Vagina (tissue), 2 donors: ENCODE data around the gene PIP5K1B. TPM values are rescaled to one million over a fixed set of nuclear protein-coding genes. Genes with fewer than 3 reads are reported as not detected.

Experiments used
- DNase-seq, 2 donors: peaks; one replicate each; pipeline ENCODE4 v3.0.0-alpha.2; 2017; ENCODE audit errors: extremely low spot score in 2 of 2
- H3K27ac ChIP-seq: fragments of 200-600 bp; sonication (generic); one replicate; pipeline ENCODE4 v1.5.1; 2019
- H3K27me3 ChIP-seq: fragments of 200-600 bp; sonication (generic); one replicate; pipeline ENCODE4 v1.5.1; 2019
- H3K36me3 ChIP-seq, 2 donors: fragments of 200-600 bp; sonication (generic); one replicate each; pipeline ENCODE4 v1.5.1; 2017 to 2019
- H3K4me1 ChIP-seq: fragments of 200-600 bp; sonication (generic); one replicate; pipeline ENCODE4 v1.5.1; 2019
- H3K4me3 ChIP-seq, 2 donors: fragments of 200-600 bp; sonication (generic); 1 replicate in 1 of 2; 2 replicates in 1 of 2; pipeline ENCODE4 v1.5.1; 2016 to 2019
- H3K9me3 ChIP-seq: fragments of 200-600 bp; sonication (generic); one replicate; pipeline ENCODE4 v1.5.1; 2019
- POLR2A ChIP-seq, 2 donors: fragments of 450-650 bp; IDR thresholded peaks; one replicate each; pipeline ENCODE4 v1.6.1; 2017; ENCODE audit warnings: antibody characterized with exemption in 2 of 2, mild to moderate bottlenecking in 2 of 2, moderate library complexity in 2 of 2
- POLR2AphosphoS5 ChIP-seq, 2 donors: sonication (generic); formaldehyde crosslinking; IDR thresholded peaks; one replicate each; pipeline ENCODE4 v1.9.0; 2017; ENCODE audit warnings: antibody characterized with exemption in 2 of 2, mild to moderate bottlenecking in 2 of 2, low read depth in 1 of 2; ENCODE audit not compliant: insufficient read depth in 1 of 2
- intact Hi-C: fragments of 100-400 bp; cut with DNase I; formaldehyde crosslinking; loops from one replicate; pipeline ENCODE4 v1.15.1; 2023
- total RNA-seq: library from RNA; depleted of rRNA; stranded (reverse); fragments of >200 nt; gene quantifications from one replicate; pipeline ENCODE4 v1.2.3, GENCODE V29; 2016
- TF ChIP-seq, protein P1 (sequence below), 3 experiments: fragments of 450-650 bp in 2 of 3; fragments of 200-600 bp in 1 of 3; sonication (generic) in 1 of 3; IDR thresholded peaks; one replicate each; pipeline ENCODE4 v1.5.1; 2017 to 2019; ENCODE audit warnings: antibody characterized with exemption in 3 of 3, mild to moderate bottlenecking in 2 of 3, moderate library complexity in 2 of 3

The PIP5K1B gene
- total RNA-seq, 1 donor from 2014 or later = 2.9 TPM

DNA sequence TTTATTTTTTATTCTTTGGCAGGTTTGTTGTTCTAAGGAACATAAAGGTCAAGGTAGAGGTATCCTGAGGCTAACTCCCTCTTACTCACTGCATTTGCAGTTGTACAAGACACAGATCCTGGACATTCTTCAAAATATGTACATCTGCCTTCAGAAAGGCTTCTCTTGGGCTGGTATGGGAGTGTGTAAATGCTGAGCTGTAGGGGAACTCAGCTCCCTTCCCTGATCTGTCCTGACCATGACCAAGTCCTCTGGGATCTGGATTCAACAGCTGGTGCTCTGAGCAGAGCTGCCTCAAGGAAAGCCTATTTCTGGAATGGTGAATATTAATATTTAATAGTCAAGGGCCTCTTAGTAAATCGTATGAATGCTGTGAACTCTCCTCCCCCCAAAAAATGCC is 191.4 kb downstream of the PIP5K1B start:
- no peaks in the 10 kb centered on the region for H3K36me3 ChIP-seq
- H3K4me3 ChIP-seq = no peak overlapping the region
- no peaks in the 10 kb centered on the region for H3K27me3 ChIP-seq
- H3K27ac ChIP-seq = no peak overlapping the region
- intact Hi-C loops = no loop called here
- H3K9me3 ChIP-seq = no peaks in the 10 kb centered on the region
- H3K4me1 ChIP-seq = peaks cover 10% of the 10 kb centered on the region
- no peak for TF ChIP-seq POLR2AphosphoS5 (IDR thresholded peaks at IDR 0.05; ENCODE audit: insufficient read depth in 1 of 2, low read depth in 1 of 2)
- TF ChIP-seq, protein P1, sequence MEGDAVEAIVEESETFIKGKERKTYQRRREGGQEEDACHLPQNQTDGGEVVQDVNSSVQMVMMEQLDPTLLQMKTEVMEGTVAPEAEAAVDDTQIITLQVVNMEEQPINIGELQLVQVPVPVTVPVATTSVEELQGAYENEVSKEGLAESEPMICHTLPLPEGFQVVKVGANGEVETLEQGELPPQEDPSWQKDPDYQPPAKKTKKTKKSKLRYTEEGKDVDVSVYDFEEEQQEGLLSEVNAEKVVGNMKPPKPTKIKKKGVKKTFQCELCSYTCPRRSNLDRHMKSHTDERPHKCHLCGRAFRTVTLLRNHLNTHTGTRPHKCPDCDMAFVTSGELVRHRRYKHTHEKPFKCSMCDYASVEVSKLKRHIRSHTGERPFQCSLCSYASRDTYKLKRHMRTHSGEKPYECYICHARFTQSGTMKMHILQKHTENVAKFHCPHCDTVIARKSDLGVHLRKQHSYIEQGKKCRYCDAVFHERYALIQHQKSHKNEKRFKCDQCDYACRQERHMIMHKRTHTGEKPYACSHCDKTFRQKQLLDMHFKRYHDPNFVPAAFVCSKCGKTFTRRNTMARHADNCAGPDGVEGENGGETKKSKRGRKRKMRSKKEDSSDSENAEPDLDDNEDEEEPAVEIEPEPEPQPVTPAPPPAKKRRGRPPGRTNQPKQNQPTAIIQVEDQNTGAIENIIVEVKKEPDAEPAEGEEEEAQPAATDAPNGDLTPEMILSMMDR (IDR thresholded peaks at IDR 0.05) = no peak
- TF ChIP-seq POLR2A (IDR thresholded peaks at IDR 0.05) = no peak
- DNase-seq = no peak

DNA sequence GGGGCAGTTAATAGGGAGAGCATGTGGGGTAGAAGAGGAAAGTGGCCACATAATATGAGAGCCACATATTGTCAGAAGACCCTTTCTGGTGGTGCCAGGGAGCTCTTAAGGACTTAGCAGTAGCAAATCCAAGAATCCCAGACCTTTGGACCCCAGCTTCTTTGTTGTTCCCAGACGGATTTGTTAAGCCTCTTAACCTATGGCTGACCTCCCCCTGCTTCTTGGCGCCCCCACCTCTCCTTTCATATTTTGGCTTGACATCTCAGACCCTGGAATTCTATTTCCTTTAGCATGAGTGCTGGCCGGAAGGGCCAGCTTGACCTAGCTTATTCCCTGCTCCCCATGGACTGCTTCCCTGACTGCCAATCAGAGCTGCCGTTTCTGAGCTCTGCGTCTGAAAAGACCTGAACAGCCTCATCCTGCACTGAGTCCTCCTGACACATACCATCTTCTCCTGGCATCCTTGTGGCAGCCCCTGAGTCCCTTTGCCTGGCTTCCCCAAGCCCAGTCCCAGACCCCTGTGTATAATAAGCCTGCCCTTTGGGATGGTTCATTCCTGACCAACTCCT is 192.6 kb downstream of the PIP5K1B start:
- no peak overlapping the region for H3K27ac ChIP-seq
- intact Hi-C loops = no loop called here
- no peaks in the 10 kb centered on the region for H3K9me3 ChIP-seq

DNA sequence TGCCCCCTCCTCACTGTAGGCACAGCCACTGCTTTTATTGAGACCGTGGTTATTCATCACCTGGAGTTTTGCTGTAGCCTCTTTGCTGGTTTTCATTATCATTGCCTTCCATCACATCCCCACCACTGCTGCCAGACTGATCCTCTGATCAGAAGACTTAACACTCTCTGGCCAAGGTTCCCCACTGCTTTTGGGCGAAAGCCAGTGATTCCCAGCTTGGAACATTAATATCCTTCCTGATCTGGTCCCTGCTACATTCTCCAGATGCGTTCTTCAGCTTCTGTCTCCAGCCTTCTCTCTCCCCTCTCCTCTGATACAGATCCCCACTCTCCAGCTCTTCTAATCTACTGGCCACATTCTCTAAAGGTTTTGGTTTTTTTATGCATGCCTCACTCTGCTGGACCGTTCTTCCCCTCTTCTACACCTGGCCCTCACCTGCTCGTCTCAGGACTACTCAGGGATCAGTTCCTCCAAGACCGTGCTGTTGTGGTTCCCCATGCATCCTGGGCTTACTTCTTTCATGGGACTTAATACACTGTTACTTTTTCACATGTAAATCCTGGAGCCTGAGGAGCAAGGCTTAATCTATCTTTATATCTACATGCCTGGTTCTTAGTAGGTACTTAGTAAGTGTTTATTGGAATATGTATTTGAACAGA is 193.9 kb downstream of the PIP5K1B start:
- Histone ChIP-seq H3K9me3 (no peaks in the 10 kb centered on the region), H3K27me3 (no peaks in the 10 kb centered on the region), H3K27ac (no peak overlapping the region), H3K4me1 (peaks cover 10% of the 10 kb centered on the region), H3K36me3 (no peaks in the 10 kb centered on the region), H3K4me3 (no peak overlapping the region)
- TF ChIP-seq, protein P1 (IDR thresholded peaks at IDR 0.05) = no peak
- TF ChIP-seq POLR2AphosphoS5 (IDR thresholded peaks at IDR 0.05; ENCODE audit: insufficient read depth in 1 of 2, low read depth in 1 of 2) (no peak), POLR2A (IDR thresholded peaks at IDR 0.05) (no peak)
- intact Hi-C loops = no loop called here
- DNase-seq = no peak

More for the DNA sequence above, 192.6 kb downstream of the PIP5K1B start:
- no peak for DNase-seq
- no peaks in the 10 kb centered on the region for H3K27me3 ChIP-seq
- no peaks in the 10 kb centered on the region for H3K36me3 ChIP-seq
- peaks cover 10% of the 10 kb centered on the region for H3K4me1 ChIP-seq
- no peak overlapping the region for H3K4me3 ChIP-seq
- TF ChIP-seq POLR2A (IDR thresholded peaks at IDR 0.05) = no peak
- TF ChIP-seq, protein P1 (IDR thresholded peaks at IDR 0.05) = no peak
- no peak for TF ChIP-seq POLR2AphosphoS5 (IDR thresholded peaks at IDR 0.05; ENCODE audit: insufficient read depth in 1 of 2, low read depth in 1 of 2)

DNA sequence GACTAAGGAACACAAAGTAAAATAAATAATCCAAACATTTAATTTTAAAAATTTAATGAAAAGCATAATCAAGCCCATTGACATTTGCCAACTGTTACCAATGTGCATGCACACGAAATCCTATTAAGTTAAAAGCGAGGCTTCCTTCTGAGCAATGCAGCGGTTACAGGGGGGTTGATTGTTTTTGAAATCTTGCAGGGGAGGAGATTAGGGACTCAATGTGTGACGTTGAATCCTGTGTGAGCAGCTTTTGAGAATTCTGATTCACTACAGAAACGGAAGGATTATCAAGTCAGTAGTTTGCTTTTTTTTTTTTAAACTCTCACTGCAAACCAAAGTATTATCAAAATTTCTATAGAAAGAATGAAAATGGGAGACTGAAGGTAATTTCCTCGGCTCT is 199.4 kb downstream of the PIP5K1B start:
- no peaks in the 10 kb centered on the region for H3K4me1 ChIP-seq
- H3K36me3 ChIP-seq = no peaks in the 10 kb centered on the region
- intact Hi-C loops = no loop called here
- no peaks in the 10 kb centered on the region for H3K9me3 ChIP-seq
- no peak for DNase-seq
- H3K4me3 ChIP-seq = no peak overlapping the region
- TF ChIP-seq, protein P1 (IDR thresholded peaks at IDR 0.05) = no peak
- TF ChIP-seq POLR2A (IDR thresholded peaks at IDR 0.05) (no peak), POLR2AphosphoS5 (IDR thresholded peaks at IDR 0.05; ENCODE audit: insufficient read depth in 1 of 2, low read depth in 1 of 2) (no peak)
- no peaks in the 10 kb centered on the region for H3K27me3 ChIP-seq
- no peak overlapping the region for H3K27ac ChIP-seq

DNA sequence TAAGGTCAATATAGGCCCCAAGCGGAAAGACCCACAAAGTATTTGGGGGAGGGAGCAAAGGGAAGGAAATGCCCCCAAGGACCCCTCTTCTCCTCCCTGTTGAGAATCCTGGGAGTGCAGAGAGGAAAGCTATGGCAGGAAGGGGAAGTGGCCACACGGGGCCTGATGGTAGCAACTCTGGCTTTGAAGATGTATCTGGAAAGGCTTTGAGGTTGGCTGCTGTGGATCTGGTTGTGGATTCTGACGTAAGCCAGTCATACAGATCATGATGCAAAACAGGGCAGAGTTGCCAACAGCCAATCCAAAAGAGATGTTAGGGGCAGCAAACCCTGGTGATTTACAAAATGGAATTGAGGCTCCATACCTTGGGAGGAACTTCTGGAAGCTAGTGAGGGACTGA is 200.1 kb downstream of the PIP5K1B start:
- H3K4me3 ChIP-seq = no peak overlapping the region
- H3K9me3 ChIP-seq = no peaks in the 10 kb centered on the region
- TF ChIP-seq POLR2A (IDR thresholded peaks at IDR 0.05) = no peak
- no peak for TF ChIP-seq POLR2AphosphoS5 (IDR thresholded peaks at IDR 0.05; ENCODE audit: insufficient read depth in 1 of 2, low read depth in 1 of 2)
- TF ChIP-seq, protein P1 (IDR thresholded peaks at IDR 0.05) = no peak
- H3K4me1 ChIP-seq = no peaks in the 10 kb centered on the region
- intact Hi-C loops = no loop called here
- no peaks in the 10 kb centered on the region for H3K27me3 ChIP-seq
- H3K27ac ChIP-seq = no peak overlapping the region
- no peaks in the 10 kb centered on the region for H3K36me3 ChIP-seq
- no peak for DNase-seq
